Measurements from ENCODE around the gene TCERG1L. TPM values are rescaled to one million over a fixed set of nuclear protein-coding genes. Genes with fewer than 3 reads are reported as not detected.
"Not testable (repeated sequence)": the region's sequence is repeated elsewhere in the genome, so short reads cannot be mapped to it uniquely, and the experiment has no call there.

TCERG1L gene
- polyA plus RNA-seq, 10 donors: 0.09 to 2.1 (median 0.21) TPM

GRCh38 chr10:131086094-131086493 lies 225.4 kb downstream of the TCERG1L start:
- DNase-seq: no peak

- DNase-seq: no peak
Observed at GRCh38 chr10:131085091-131085860, 226.2 kb downstream of the TCERG1L start.

- no peak for DNase-seq
Observed at GRCh38 chr10:131084791-131085090, 226.8 kb downstream of the TCERG1L start.

GRCh38 chr10:131083915-131084790 lies 227.4 kb downstream of the TCERG1L start:
- DNase-seq: no peak

- no peak for DNase-seq
Observed at GRCh38 chr10:131082991-131083481, 228.5 kb downstream of the TCERG1L start.

GRCh38 chr10:131082201-131082850 lies 229.2 kb downstream of the TCERG1L start:
- no peak for DNase-seq

GRCh38 chr10:131081786-131082185 lies 229.7 kb downstream of the TCERG1L start:
- DNase-seq: no peak

- no peak for DNase-seq
Observed at GRCh38 chr10:131081376-131081775, 230.1 kb downstream of the TCERG1L start.

GRCh38 chr10:131080571-131080970 lies 230.9 kb downstream of the TCERG1L start:
- no peak for DNase-seq

- no peak for DNase-seq
Observed at GRCh38 chr10:131079314-131079713, 232.2 kb downstream of the TCERG1L start.

GRCh38 chr10:131078882-131079280 lies 232.6 kb downstream of the TCERG1L start:
- not testable (repeated sequence) for DNase-seq

GRCh38 chr10:131078131-131078881 lies 233.2 kb downstream of the TCERG1L start:
- DNase-seq: no peak

GRCh38 chr10:131077724-131078123 lies 233.8 kb downstream of the TCERG1L start:
- DNase-seq: no peak

- DNase-seq: no peak
Observed at GRCh38 chr10:131077031-131077430, 234.5 kb downstream of the TCERG1L start.

GRCh38 chr10:131076356-131076755 lies 235.2 kb downstream of the TCERG1L start:
- no peak for DNase-seq

- no peak for DNase-seq
Observed at GRCh38 chr10:131075218-131075770, 236.2 kb downstream of the TCERG1L start.

- DNase-seq: no peak
Observed at GRCh38 chr10:131074682-131075081, 236.8 kb downstream of the TCERG1L start.

- no peak for DNase-seq
Observed at GRCh38 chr10:131073469-131074035, 238.0 kb downstream of the TCERG1L start.

GRCh38 chr10:131072651-131073468 lies 238.7 kb downstream of the TCERG1L start:
- DNase-seq: no peak

- no peak for DNase-seq
Observed at GRCh38 chr10:131071721-131072120, 239.8 kb downstream of the TCERG1L start.
